Activated naive CD8-positive, alpha-beta T cell treated with anti-CD3 and anti-CD28 coated beads, Interleukin-2, amount 10 ng/mL, durations not matched to agents 7 days and 5 days (primary cell): Measurements from ENCODE around the gene CREG2. TPM values are rescaled to one million over a fixed set of nuclear protein-coding genes. Genes with fewer than 3 reads are reported as not detected.

Experiments used
- ATAC-seq: fragments of 150-1000 bp; cut with Tn5 transposase; one replicate; pipeline ENCODE4 v1.10.0; 2021; ENCODE audit warnings: low read depth, moderate library complexity
- POLR2A ChIA-PET: fragments of 350-600 bp; sonication (Branson Sonifier 250); formaldehyde crosslinking; loops from one replicate; lab custom pipeline; 2021; ENCODE audit warnings: antibody characterized with exemption; lab: Charles Lee
- DNase-seq: peaks from one replicate; pipeline ENCODE4 v3.0.0; 2021
- H3K27ac Mint-ChIP-seq: one replicate; pipeline ENCODE4 v1.8.0; 2022; ENCODE audit warnings: mild to moderate bottlenecking, mixed read lengths
- H3K27me3 Mint-ChIP-seq: one replicate; pipeline ENCODE4 v1.8.0; 2022; ENCODE audit warnings: mild to moderate bottlenecking, moderate library complexity, mixed read lengths
- H3K36me3 Mint-ChIP-seq: one replicate; pipeline ENCODE4 v1.8.0; 2021; ENCODE audit warnings: mild to moderate bottlenecking, mixed read lengths
- H3K4me1 Mint-ChIP-seq: one replicate; pipeline ENCODE4 v1.8.0; 2021; ENCODE audit warnings: mixed read lengths
- H3K4me3 Mint-ChIP-seq: one replicate; pipeline ENCODE4 v1.8.0; 2022; ENCODE audit warnings: mild to moderate bottlenecking, moderate library complexity, mixed read lengths
- H3K9me3 Mint-ChIP-seq: one replicate; pipeline ENCODE4 v1.8.0; 2021; ENCODE audit warnings: mixed read lengths
- total RNA-seq, 2 experiments: library from RNA; stranded (reverse); gene quantifications; one replicate each; pipeline ENCODE4 v1.2.3, GENCODE V29; 2021

Gene CREG2
- total RNA-seq, 2 experiments from 2014 or later = not detected

DNA sequence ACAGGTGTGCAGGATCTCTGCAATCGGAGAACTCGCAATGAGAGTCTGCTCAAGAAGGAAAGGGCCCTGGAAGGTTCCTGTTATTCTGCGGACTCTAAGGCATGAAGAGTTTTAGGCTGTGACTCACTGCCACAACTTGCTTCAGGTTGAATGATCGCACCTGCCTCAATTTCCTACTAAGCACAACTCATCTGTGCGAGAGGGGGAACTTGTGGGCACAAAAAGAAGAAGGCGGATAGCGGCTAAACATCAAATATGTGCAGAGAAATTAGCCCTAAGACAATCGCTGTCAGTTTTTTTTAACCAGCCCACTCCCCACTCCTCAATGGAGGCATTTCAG is 14.0 kb upstream of the CREG2 start:
- Mint-ChIP-seq H3K4me1 (peaks cover 5% of the 10 kb centered on the region), H3K4me3 (no peak overlapping the region), H3K27me3 (peaks cover 26% of the 10 kb centered on the region), H3K27ac (no peak overlapping the region), H3K9me3 (no peaks in the 10 kb centered on the region), H3K36me3 (no peaks in the 10 kb centered on the region)
- POLR2A ChIA-PET = no interaction called here
- ATAC-seq (no peak), DNase-seq (no peak)

DNA sequence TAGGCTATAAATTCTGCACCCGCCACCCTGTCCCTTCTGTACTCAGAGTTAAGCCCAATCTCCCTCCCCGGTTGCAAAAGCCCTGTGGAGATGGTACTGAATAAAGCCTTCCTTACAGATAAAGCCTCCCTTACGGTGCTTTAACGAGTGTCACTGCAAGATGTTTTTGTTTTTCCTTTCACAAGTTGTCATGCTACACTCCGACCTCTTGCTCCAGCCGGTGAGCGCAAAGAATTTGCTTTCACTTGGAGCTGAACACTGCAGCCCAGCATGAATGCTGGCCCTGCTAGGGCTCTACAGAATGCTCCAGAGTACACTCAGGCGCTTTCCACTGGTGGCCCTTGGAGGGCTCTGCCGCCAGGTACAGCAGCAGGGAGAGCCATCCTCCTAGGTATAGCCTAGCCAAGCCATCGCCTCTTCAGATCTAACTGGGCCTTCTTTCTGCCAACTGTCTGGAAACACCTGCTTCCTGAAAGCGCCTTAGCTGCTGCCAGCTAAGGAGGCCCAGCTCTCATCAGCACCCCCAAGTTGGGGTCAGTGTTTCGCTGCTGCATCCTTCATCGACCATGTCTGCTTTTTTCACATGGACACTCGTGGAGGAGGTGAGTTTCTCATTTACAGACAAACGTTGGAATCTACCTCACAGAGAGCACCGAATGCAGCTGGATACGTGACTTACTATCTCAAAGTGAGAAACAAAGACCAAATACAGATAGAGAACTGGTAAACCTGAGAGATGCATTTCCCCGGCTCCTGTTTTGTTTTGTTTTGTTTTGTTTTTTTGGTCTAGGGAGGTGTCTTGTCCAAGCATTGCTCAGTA is 13.4 kb upstream of the CREG2 start:
- H3K4me1 Mint-ChIP-seq = peaks cover 5% of the 10 kb centered on the region
- DNase-seq = no peak
- no peak overlapping the region for H3K27ac Mint-ChIP-seq
- H3K4me3 Mint-ChIP-seq = no peak overlapping the region
- no peaks in the 10 kb centered on the region for H3K36me3 Mint-ChIP-seq
- H3K9me3 Mint-ChIP-seq = no peaks in the 10 kb centered on the region
- POLR2A ChIA-PET = no interaction called here
- peaks cover 32% of the 10 kb centered on the region for H3K27me3 Mint-ChIP-seq
- no peak for ATAC-seq

DNA sequence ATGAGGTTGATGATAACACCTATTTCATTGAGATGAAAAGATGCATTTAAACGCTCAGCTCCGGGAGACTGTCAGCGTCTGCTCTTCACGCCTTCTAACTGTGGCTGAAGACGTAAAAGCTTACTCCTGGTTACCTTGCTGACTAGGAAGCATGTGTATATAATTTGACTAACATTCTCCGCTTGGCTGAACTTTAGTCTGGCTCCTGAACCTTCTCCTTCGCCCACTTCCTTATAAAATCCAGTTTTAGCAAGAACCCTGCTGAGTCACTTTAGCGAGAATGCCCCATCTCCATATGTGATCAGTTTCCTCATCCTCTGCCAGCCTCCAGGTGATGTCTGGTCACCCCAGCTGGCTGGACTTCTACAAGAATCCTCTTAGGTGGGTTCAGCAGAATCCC is 12.7 kb upstream of the CREG2 start:
- Mint-ChIP-seq H3K27ac (no peak overlapping the region), H3K27me3 (peaks cover 33% of the 10 kb centered on the region), H3K4me1 (no peaks in the 10 kb centered on the region), H3K4me3 (no peak overlapping the region), H3K36me3 (no peaks in the 10 kb centered on the region), H3K9me3 (no peaks in the 10 kb centered on the region)
- DNase-seq (no peak), ATAC-seq (no peak)
- POLR2A ChIA-PET = no interaction called here

DNA sequence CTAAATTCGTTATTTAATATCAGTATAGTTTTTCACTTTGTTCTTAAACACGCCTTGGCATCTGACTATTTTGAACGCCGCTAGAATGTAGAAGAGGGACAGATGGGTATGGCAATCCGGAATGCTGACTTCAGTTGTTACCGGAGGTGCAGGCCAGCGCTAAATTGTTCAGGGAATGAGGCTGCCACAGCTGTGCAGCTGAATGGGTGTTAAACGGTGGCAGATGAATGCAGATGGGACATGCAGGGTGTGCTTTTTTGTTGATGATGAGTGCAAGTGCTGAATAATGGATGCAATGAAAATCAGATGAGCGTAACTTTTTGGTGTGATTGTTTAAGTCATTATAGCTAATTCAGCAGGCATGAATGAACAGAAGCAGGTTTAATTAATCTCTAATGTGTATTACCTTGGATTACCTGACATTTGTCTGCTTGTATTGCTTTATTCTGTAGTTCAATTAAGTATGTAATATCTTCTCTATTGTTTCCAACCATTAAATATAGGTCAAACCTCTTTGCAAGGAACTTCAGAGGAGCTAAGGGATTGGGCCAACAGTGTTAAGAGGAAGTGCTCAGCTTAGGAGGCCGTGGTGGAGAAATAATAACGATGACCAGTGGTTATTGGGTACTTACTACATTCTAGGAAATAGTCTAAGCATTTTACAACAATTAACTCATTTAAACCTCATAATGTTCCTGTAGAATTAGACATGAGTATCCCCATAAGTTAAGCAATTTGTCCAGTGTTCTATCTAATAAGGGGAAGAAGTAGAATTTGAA is 11.9 kb upstream of the CREG2 start:
- H3K4me3 Mint-ChIP-seq = no peak overlapping the region
- H3K27ac Mint-ChIP-seq = no peak overlapping the region
- no peaks in the 10 kb centered on the region for H3K36me3 Mint-ChIP-seq
- H3K9me3 Mint-ChIP-seq = no peaks in the 10 kb centered on the region
- peaks cover 36% of the 10 kb centered on the region for H3K27me3 Mint-ChIP-seq
- H3K4me1 Mint-ChIP-seq = no peaks in the 10 kb centered on the region
- DNase-seq (no peak), ATAC-seq (no peak)
- POLR2A ChIA-PET = no interaction called here

DNA sequence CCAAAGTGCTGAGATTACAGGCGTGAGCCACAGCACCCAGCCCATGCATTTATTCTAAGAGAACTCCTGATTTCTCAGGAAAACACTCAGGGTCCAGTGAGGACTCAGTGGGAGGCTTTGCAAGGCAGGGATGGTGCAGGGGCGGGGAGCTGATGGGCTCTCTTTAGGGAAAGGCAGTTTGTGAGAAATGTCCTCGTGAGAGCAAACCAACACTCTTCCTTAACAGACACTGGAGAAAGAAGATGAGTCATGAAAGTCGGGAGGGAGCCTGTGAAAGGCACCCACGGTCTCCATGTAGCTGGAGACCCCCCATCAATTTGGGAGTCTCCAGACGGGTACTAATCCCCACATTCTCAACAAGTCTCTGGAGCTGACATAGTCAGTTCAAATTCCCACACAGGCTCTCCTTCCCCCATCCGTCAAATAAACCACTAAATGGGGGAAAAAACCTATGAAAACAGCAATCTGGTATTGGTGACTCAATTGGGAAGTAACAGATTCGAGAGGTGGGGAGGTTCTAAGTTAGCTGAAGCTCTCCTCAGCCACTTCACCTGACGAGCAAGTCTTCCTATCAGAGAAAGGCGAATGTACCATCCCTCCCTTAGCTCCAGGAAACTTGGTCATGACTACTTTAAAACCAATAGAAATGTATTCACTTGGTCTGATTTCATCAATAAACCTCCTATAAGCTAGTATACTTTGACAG is 11.0 kb upstream of the CREG2 start:
- no peaks in the 10 kb centered on the region for H3K4me1 Mint-ChIP-seq
- no peaks in the 10 kb centered on the region for H3K36me3 Mint-ChIP-seq
- H3K27me3 Mint-ChIP-seq = peaks cover 32% of the 10 kb centered on the region
- H3K27ac Mint-ChIP-seq = no peak overlapping the region
- ATAC-seq (no peak), DNase-seq (no peak)
- POLR2A ChIA-PET = no interaction called here
- no peak overlapping the region for H3K4me3 Mint-ChIP-seq
- no peaks in the 10 kb centered on the region for H3K9me3 Mint-ChIP-seq

DNA sequence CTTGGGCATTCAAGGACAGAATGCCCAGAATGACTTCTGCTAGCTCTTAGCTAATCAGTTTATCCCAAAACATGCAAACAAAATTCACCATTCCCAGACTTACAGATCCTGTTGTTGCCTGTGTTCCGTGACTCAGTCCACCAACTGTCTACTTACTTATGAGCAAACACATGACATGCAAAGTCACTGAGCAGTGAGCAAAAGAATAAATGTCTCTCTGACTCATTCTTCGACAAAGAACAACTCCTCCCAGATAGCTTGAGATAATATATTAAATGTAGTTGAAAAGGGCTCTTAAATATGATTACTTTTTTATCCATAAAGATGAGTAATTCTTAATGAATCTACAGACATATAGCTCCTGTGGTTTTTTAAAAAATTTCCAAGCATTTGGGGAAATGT is 9.0 kb upstream of the CREG2 start:
- Mint-ChIP-seq H3K27me3 (peaks cover 41% of the 10 kb centered on the region), H3K36me3 (no peaks in the 10 kb centered on the region), H3K4me1 (no peaks in the 10 kb centered on the region), H3K4me3 (no peak overlapping the region), H3K27ac (no peak overlapping the region), H3K9me3 (no peaks in the 10 kb centered on the region)
- DNase-seq (no peak), ATAC-seq (no peak)
- POLR2A ChIA-PET = no interaction called here

DNA sequence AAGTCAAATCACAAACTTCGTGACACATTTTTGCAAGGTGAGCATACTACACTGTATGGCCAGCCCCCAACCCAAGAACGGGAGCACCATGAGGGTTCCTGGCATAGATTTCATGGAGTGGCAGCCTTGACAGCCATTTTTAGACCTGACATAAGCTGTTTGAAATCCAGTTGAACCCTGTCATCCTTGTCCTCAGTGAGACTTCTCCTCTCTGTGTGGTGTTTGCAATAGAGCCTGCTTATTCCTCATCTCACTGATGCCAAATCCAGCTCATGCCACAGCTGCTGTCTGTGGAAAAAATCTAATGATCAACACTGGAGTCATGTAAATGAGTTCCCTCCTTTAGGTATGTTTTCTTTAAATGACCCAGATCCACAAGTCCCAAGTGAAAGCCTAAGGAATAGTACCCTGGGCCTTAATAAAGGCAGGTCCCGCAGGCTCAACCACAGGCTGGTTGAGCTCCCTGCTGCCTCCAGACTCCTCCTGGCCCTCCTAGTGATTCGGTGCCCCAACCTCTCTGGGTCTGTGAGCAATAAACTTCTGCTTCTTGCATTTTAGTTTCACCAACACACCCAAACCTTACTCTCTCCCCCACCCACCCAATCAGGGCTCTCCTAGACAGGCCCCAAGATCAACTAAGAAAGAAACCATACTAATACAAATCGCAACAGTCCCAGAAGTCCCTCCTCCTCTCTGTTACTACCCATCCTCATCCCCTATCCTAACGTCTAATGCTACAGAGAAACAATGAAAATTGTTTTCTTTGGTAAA is 8.4 kb upstream of the CREG2 start:
- peaks cover 43% of the 10 kb centered on the region for H3K27me3 Mint-ChIP-seq
- no peak overlapping the region for H3K4me3 Mint-ChIP-seq
- ATAC-seq (no peak), DNase-seq (no peak)
- no peaks in the 10 kb centered on the region for H3K9me3 Mint-ChIP-seq
- no peaks in the 10 kb centered on the region for H3K4me1 Mint-ChIP-seq
- no peaks in the 10 kb centered on the region for H3K36me3 Mint-ChIP-seq
- POLR2A ChIA-PET = no interaction called here
- no peak overlapping the region for H3K27ac Mint-ChIP-seq

DNA sequence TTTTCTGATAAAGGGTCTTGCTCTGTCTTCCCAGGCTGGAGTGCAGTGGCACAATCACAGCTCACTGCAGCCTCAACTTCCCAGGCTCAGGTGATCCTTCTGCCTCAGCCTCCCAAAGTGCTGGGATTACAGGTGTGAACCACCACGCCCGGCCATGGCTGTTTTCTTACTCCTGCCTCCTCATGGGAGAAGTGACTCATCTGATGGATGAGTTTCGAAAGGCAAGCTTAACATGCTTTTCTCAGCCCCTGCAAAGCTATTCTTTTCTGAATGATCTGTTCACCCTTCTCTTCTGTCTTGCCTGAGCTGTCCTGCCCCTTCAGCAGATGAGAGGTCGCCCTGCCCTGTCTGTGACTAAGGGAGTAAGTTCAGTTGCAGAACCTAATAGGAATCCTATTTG is 929 bp upstream of the CREG2 start:
- POLR2A ChIA-PET = interaction anchor here (2.2 kb wide), 1 partner anchor 135 kb away, joined by 10 read pairs; the partner anchor contains the start of gene CNOT11

DNA sequence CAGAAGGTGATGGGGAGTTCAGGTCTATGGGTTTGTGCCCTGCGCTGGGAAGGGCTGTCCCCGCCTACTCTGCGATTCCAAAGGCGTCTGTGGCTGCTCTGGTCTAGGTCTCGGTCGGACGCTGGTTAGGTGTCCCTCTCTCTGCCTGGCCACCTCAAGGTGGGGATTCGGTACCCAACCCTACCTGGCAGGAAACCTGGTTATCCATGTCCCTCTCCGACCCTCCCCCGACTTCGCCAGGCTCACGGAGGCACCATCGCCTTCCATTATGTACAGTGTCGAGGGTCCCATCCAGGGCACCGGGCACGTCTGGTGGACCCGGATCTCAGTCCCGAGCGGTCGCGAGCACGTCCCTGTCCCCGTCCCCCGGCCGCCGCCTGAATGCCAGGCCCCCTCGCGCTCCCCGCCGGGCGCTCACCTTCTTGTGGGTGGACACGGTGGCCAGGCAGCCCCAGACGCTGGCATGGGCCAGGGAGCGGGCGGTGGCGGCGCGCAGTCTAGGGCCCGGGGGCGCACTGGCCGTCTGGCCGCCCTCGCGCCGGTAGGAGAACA is 628 bp downstream of the CREG2 start:
- Mint-ChIP-seq H3K9me3 (no peaks in the 10 kb centered on the region), H3K27ac (no peak overlapping the region), H3K27me3 (peaks cover 64% of the 10 kb centered on the region), H3K4me1 (peaks cover 7% of the 10 kb centered on the region), H3K36me3 (no peaks in the 10 kb centered on the region), H3K4me3 (peak overlapping the region; percentile 55)
- POLR2A ChIA-PET = interaction anchor here (1.0 to 2.2 kb wide), 2 partner anchors 78 to 134 kb away, joined by 5 to 10 read pairs; partner anchors contain the start of genes CNOT11 and RNF149
- DNase-seq (no peak), ATAC-seq (no peak)

More for the DNA sequence above, 929 bp upstream of the CREG2 start:
- H3K27me3 Mint-ChIP-seq = peaks cover 67% of the 10 kb centered on the region
- no peaks in the 10 kb centered on the region for H3K36me3 Mint-ChIP-seq
- peak overlapping the region; percentile 26 for H3K4me3 Mint-ChIP-seq
- H3K27ac Mint-ChIP-seq = no peak overlapping the region
- no peak for ATAC-seq
- H3K4me1 Mint-ChIP-seq = peaks cover 7% of the 10 kb centered on the region
- DNase-seq = no peak
- no peaks in the 10 kb centered on the region for H3K9me3 Mint-ChIP-seq

DNA sequence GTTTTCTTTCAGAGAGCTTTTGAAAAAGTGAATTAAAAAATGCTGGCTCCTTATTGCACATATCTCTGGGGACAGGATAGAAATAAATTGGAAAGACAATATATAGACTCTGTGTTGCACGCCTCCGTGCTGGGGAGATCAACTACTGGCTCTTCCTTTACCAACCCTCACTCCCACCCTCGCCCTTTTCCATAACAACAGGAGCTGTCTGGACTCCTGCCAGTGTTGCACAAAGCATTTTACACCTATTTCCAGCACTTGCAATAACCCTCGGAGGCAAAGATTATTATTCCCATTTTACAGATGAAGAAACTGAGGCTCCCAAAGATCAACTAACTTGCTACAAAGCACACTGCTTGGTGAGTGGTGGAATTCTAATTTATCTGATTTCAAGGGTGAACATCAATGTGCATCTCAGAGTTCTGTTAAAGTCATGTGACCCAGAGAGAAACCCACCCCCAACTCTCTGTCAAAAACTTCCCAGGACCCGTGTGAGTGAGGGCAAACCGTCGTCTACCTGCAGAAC is 4.2 kb downstream of the CREG2 start:
- peaks cover 7% of the 10 kb centered on the region for H3K4me1 Mint-ChIP-seq
- no peaks in the 10 kb centered on the region for H3K9me3 Mint-ChIP-seq
- no peak for DNase-seq
- no peaks in the 10 kb centered on the region for H3K36me3 Mint-ChIP-seq
- H3K4me3 Mint-ChIP-seq = no peak overlapping the region
- H3K27me3 Mint-ChIP-seq = peaks cover 41% of the 10 kb centered on the region
- no peak for ATAC-seq
- no peak overlapping the region for H3K27ac Mint-ChIP-seq
- POLR2A ChIA-PET = no interaction called here

DNA sequence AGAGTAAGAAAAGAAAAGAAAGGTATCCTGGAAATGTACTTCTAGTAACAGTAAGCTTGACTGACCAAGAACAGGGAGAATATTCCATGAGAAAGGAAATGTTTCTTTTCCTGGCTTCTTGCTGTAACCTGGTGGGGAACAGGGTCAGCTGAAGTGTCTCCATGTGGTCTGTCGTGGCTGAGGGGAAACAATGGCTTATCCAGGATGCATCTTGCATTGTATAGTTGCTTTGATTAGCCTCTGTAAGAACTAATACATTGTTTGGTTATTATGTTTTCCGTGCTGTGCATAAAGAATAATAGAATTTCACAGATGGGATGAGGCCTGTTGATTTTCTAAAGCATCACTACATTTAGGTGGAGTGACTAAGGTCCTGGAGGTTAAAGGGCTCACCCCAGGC is 4.9 kb downstream of the CREG2 start:
- no peaks in the 10 kb centered on the region for H3K36me3 Mint-ChIP-seq
- no peak overlapping the region for H3K27ac Mint-ChIP-seq
- H3K9me3 Mint-ChIP-seq = no peaks in the 10 kb centered on the region
- no peak for ATAC-seq
- peaks cover 34% of the 10 kb centered on the region for H3K27me3 Mint-ChIP-seq
- peaks cover 4% of the 10 kb centered on the region for H3K4me1 Mint-ChIP-seq
- no peak overlapping the region for H3K4me3 Mint-ChIP-seq
- DNase-seq = no peak
- POLR2A ChIA-PET = no interaction called here

DNA sequence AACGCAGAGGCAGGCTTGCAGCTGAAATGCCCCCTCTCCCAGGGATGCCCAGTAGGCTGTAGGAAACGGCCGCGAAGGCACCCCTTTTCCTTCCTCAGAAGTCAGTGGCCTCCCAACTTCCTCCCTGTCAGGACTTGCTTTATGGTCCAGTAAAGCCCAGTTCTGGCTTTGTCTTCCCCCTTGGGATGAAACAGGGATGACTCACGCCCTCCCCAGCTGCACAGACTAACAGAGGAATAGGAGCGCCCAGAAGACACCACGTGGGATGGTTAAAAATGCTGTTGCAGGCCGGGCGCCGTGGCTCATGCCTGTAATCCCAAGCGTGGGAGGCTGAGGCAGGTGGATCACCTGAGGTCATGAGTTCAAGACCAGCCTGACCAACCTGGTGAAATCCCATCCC is 6.9 kb downstream of the CREG2 start:
- no peaks in the 10 kb centered on the region for H3K36me3 Mint-ChIP-seq
- ATAC-seq = no peak
- H3K27ac Mint-ChIP-seq = no peak overlapping the region
- POLR2A ChIA-PET = no interaction called here
- no peaks in the 10 kb centered on the region for H3K4me1 Mint-ChIP-seq
- no peak for DNase-seq
- no peak overlapping the region for H3K4me3 Mint-ChIP-seq
- no peaks in the 10 kb centered on the region for H3K9me3 Mint-ChIP-seq
- H3K27me3 Mint-ChIP-seq = peaks cover 24% of the 10 kb centered on the region
